WTC11 (cell line): ENCODE data around the gene FCRLB. TPM values are rescaled to one million over a fixed set of nuclear protein-coding genes. Genes with fewer than 3 reads are reported as not detected.

Experiments
- ATAC-seq: fragments of 200-7000 bp; cut with Tn5 transposase; 2 replicates; pipeline ENCODE4 v1.10.0; 2021; ENCODE audit warnings: mild to moderate bottlenecking, moderate library complexity
- CTCF ChIA-PET: fragments of 300-600 bp; sonication (Branson Sonifier 250); formaldehyde crosslinking; loops from one replicate; lab custom pipeline; 2021; ENCODE audit warnings: antibody characterized with exemption; lab: Charles Lee
- POLR2A ChIA-PET: fragments of 350-600 bp; sonication (Branson Sonifier 250); formaldehyde crosslinking; loops from one replicate; lab custom pipeline; 2021; ENCODE audit warnings: antibody characterized with exemption; lab: Charles Lee
- DNase-seq: peaks from one replicate; pipeline ENCODE4 v3.0.0; 2021; ENCODE audit warnings: low spot score
- H3K27ac Mint-ChIP-seq: 2 replicates; pipeline ENCODE4 v1.8.0; 2021; ENCODE audit warnings: mixed read lengths
- H3K27me3 Mint-ChIP-seq: 2 replicates; pipeline ENCODE4 v1.8.0; 2021; ENCODE audit warnings: low read depth, mild to moderate bottlenecking, moderate library complexity, mixed read lengths
- H3K36me3 Mint-ChIP-seq: 2 replicates; pipeline ENCODE4 v1.8.0; 2021; ENCODE audit warnings: mixed read lengths
- H3K4me1 Mint-ChIP-seq: 2 replicates; pipeline ENCODE4 v1.8.0; 2022; ENCODE audit warnings: mixed read lengths
- H3K4me3 Mint-ChIP-seq: 2 replicates; pipeline ENCODE4 v1.8.0; 2021; ENCODE audit warnings: mild to moderate bottlenecking, moderate library complexity, mixed read lengths
- H3K9me3 Mint-ChIP-seq: 2 replicates; pipeline ENCODE4 v1.8.0; 2021; ENCODE audit warnings: mixed read lengths
- AR ChIP-seq: fragments of 250-450 bp; sonication (Bioruptor Pico); IDR thresholded peaks from 2 replicates; pipeline ENCODE4 v1.9.0; 2021; ENCODE audit warnings: mild to moderate bottlenecking
- ARID4B ChIP-seq: sonication (generic); formaldehyde crosslinking; IDR thresholded peaks from 2 replicates; pipeline ENCODE4 v1.8.0; 2023; ENCODE audit warnings: missing genetic modification reagents, mild to moderate bottlenecking, borderline replicate concordance
- ATF2 ChIP-seq: sonication (generic); formaldehyde crosslinking; IDR thresholded peaks from 2 replicates; pipeline ENCODE4 v1.8.1; 2022; ENCODE audit warnings: low read depth, missing genetic modification reagents, borderline replicate concordance
- CDX4 ChIP-seq: fragments of 250-450 bp; sonication (Bioruptor Pico); IDR thresholded peaks from 2 replicates; pipeline ENCODE4 v1.9.0; 2021; ENCODE audit warnings: moderate library complexity, mild to moderate bottlenecking, inconsistent platforms, borderline replicate concordance
- CTCF ChIP-seq: fragments of 200-600 bp; IDR thresholded peaks from 2 replicates; pipeline ENCODE4 v1.8.0; 2022; ENCODE audit warnings: antibody characterized with exemption
- E2F4 ChIP-seq: sonication (generic); formaldehyde crosslinking; IDR thresholded peaks from 2 replicates; pipeline ENCODE4 v1.8.1; 2022; ENCODE audit warnings: low read depth, mild to moderate bottlenecking, moderate library complexity, missing genetic modification reagents, borderline replicate concordance
- ETV6 ChIP-seq: sonication (generic); formaldehyde crosslinking; IDR thresholded peaks from 2 replicates; pipeline ENCODE4 v1.8.1; 2022; ENCODE audit warnings: mild to moderate bottlenecking, missing genetic modification reagents
- GRHL2 ChIP-seq: fragments of 250-450 bp; sonication (Bioruptor Pico); IDR thresholded peaks from 2 replicates; pipeline ENCODE4 v1.8.0; 2022; ENCODE audit warnings: mild to moderate bottlenecking, moderate library complexity; ENCODE audit not compliant: insufficient replicate concordance, severe bottlenecking
- JUN ChIP-seq: sonication (generic); formaldehyde crosslinking; IDR thresholded peaks from 2 replicates; pipeline ENCODE4 v1.8.0; 2023; ENCODE audit warnings: mild to moderate bottlenecking, missing genetic modification reagents
- MLX ChIP-seq: sonication (generic); formaldehyde crosslinking; IDR thresholded peaks from 2 replicates; pipeline ENCODE4 v1.8.1; 2023; ENCODE audit warnings: mild to moderate bottlenecking, missing genetic modification reagents, moderate library complexity
- NFATC4 ChIP-seq: fragments of 250-450 bp; sonication (Bioruptor Pico); IDR thresholded peaks from 2 replicates; pipeline ENCODE4 v1.9.0; 2021; ENCODE audit warnings: mild to moderate bottlenecking
- NR1H2 ChIP-seq: sonication (generic); formaldehyde crosslinking; IDR thresholded peaks from 2 replicates; pipeline ENCODE4 v1.9.0; 2021; ENCODE audit warnings: mild to moderate bottlenecking, moderate library complexity, missing genetic modification reagents
- NR2C2 ChIP-seq: sonication (generic); formaldehyde crosslinking; IDR thresholded peaks from 2 replicates; pipeline ENCODE4 v1.8.0; 2022; ENCODE audit warnings: mild to moderate bottlenecking, missing genetic modification reagents
- TCF7 ChIP-seq: sonication (generic); formaldehyde crosslinking; IDR thresholded peaks from 2 replicates; pipeline ENCODE4 v1.8.0; 2022; ENCODE audit warnings: mild to moderate bottlenecking, low read depth, missing genetic modification reagents, moderate library complexity
- TEAD4 ChIP-seq: sonication (generic); formaldehyde crosslinking; IDR thresholded peaks from 2 replicates; pipeline ENCODE4 v1.8.0; 2022; ENCODE audit warnings: mild to moderate bottlenecking, missing genetic modification reagents
- TP53 ChIP-seq: sonication (generic); formaldehyde crosslinking; IDR thresholded peaks from 2 replicates; pipeline ENCODE4 v1.8.1; 2023; ENCODE audit warnings: mild to moderate bottlenecking, missing genetic modification reagents
- ZNF263 ChIP-seq: sonication (generic); formaldehyde crosslinking; IDR thresholded peaks from 2 replicates; pipeline ENCODE4 v1.8.1; 2022; ENCODE audit warnings: low read depth, mild to moderate bottlenecking, moderate library complexity, missing genetic modification reagents
- ZNF532 ChIP-seq: fragments of 250-450 bp; sonication (Bioruptor Pico); IDR thresholded peaks from 2 replicates; pipeline ENCODE4 v1.9.0; 2021; ENCODE audit warnings: mild to moderate bottlenecking, borderline replicate concordance
- total RNA-seq: library from RNA; stranded (reverse); gene quantifications from 3 replicates; pipeline ENCODE4 v1.2.3, GENCODE V29; 2021

FCRLB gene
- total RNA-seq, 1 experiment from 2014 or later: 0.37 TPM

GRCh38 chr1:161772397-161772796 lies 51.1 kb downstream of the FCRLB start:
- POLR2A ChIA-PET: no interaction called here
- DNase-seq: no peak
- Mint-ChIP-seq H3K27me3 (no peaks in the 10 kb centered on the region), H3K9me3 (no peaks in the 10 kb centered on the region), H3K36me3 (no peaks in the 10 kb centered on the region)
- CTCF ChIA-PET: no interaction called here
- no peak for TF ChIP-seq NFATC4 (CRISPR knock-in tag)
- no peak for TF ChIP-seq NR2C2 (CRISPR knock-in tag)
- no peak for TF ChIP-seq AR (CRISPR knock-in tag)
- TF ChIP-seq TP53: no peak
- no peak for TF ChIP-seq ATF2
- no peak for TF ChIP-seq CTCF
- TF ChIP-seq GRHL2 (CRISPR knock-in tag): no peak
- TF ChIP-seq TEAD4 (CRISPR knock-in tag): no peak
- no peak for TF ChIP-seq NR1H2 (CRISPR knock-in tag)
- TF ChIP-seq ARID4B (CRISPR knock-in tag): no peak
- TF ChIP-seq, all 79 proteins: peak for 0
- Mint-ChIP-seq H3K4me1 (no peaks in the 10 kb centered on the region), H3K27ac (no peak overlapping the region), H3K4me3 (no peak overlapping the region)
- ATAC-seq: no peak

GRCh38 chr1:161773791-161774190 lies 52.4 kb downstream of the FCRLB start:
- no peak overlapping the region for H3K27ac Mint-ChIP-seq
- ChIA-PET POLR2A (no interaction called here), CTCF (no interaction called here)
- ATAC-seq: no peak
- no peaks in the 10 kb centered on the region for H3K27me3 Mint-ChIP-seq
- H3K9me3 Mint-ChIP-seq: no peaks in the 10 kb centered on the region
- H3K36me3 Mint-ChIP-seq: no peaks in the 10 kb centered on the region
- H3K4me1 Mint-ChIP-seq: no peaks in the 10 kb centered on the region
- DNase-seq: no peak
- H3K4me3 Mint-ChIP-seq: no peak overlapping the region
- TF ChIP-seq E2F4 (CRISPR knock-in tag) (no peak), TCF7 (no peak), ZNF263 (no peak), JUN (CRISPR knock-in tag) (no peak), ZNF532 (no peak), CDX4 (CRISPR knock-in tag) (no peak), GRHL2 (CRISPR knock-in tag) (no peak), ETV6 (CRISPR knock-in tag) (no peak), MLX (CRISPR knock-in tag) (no peak)
